HG03025 (cell line): ENCODE measurements around the gene CTTNBP2.

Source experiments
- ATAC-seq: cut with Tn5 transposase; IDR thresholded peaks from one replicate; pipeline ENCODE4 v1.9.1; 2021; ENCODE audit warnings: mild to moderate bottlenecking, moderate library complexity; ENCODE audit not compliant: unreplicated experiment, low FRiP score

The CTTNBP2 gene

GRCh38 chr7:117666031-117666430 is 207.2 kb downstream of the CTTNBP2 start:
- no peak for ATAC-seq

DNA sequence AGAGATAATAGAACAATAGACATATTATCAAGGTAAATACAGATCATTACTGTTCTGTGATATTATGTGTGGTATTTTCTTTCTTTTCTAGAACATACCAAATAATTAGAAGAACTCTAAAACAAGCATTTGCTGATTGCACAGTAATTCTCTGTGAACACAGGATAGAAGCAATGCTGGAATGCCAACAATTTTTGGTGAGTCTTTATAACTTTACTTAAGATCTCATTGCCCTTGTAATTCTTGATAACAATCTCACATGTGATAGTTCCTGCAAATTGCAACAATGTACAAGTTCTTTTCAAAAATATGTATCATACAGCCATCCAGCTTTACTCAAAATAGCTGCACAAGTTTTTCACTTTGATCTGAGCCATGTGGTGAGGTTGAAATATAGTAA is 207.9 kb downstream of the CTTNBP2 start:
- ATAC-seq, result no peak

DNA sequence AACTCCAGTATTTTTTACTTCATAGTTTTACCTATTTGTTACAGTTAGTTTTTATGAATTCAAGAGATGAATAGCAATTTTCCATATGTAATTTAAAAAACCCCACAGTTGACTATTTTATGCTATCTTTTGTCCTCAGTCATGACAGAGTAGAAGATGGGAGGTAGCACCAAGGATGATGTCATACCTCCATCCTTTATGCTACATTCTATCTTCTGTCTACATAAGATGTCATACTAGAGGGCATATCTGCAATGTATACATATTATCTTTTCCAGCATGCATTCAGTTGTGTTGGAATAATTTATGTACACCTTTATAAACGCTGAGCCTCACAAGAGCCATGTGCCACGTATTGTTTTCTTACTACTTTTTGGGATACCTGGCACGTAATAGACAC is 209.2 kb downstream of the CTTNBP2 start:
- ATAC-seq, result no peak

DNA sequence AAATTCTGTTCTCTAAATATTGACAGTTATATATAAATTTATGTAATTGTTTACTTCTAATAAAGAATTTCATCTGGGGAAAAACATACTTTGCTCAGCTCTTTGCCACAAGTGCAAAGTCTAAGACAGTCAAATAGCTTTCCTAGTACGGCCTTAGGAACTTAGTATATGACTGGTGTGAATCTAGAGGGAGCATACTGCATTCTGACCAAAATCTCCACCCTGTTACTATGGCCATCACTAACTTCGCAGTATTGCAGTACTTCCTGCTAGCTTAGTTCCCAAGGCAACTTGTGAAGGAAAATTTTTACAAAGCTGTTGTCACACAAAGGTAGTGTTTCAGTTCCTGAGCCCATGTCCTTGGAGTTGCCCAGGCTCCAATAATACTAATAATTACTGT is 211.9 kb downstream of the CTTNBP2 start:
- no peak for ATAC-seq
